Adrenal gland (tissue), 5 donors: ENCODE results near the gene TXNDC11.

ENCODE experiments used
- CTCF ChIP-seq, 6 experiments: fragments of 450-650 bp in 4 of 6; fragments of 200-600 bp in 2 of 6; sonication (generic) in 1 of 6; IDR thresholded peaks; 1 replicate in 5 of 6; 2 replicates in 1 of 6; pipeline versions ENCODE4 v1.5.1 to v1.8.0; 2016 to 2021; ENCODE audit warnings: antibody characterized with exemption in 6 of 6, mild to moderate bottlenecking in 2 of 6, moderate library complexity in 1 of 6
- POLR2A ChIP-seq, 2 donors: fragments of 450-650 bp; IDR thresholded peaks; one replicate each; pipeline ENCODE4 v1.6.1; 2017; ENCODE audit warnings: antibody characterized with exemption in 2 of 2, mild to moderate bottlenecking in 2 of 2, moderate library complexity in 1 of 2
- donor health status: DM: no; HTN: no; CAD: no.

GRCh38 chr16:11780991-11781680 is 38.5 kb upstream of the TXNDC11 start:
- TF ChIP-seq POLR2A (IDR thresholded peaks at IDR 0.05) (no peak), CTCF (IDR thresholded peaks at IDR 0.05) (no peak)
